HG02938 (cell line): ENCODE measurements around the gene ATP8A1.
"Not testable (repeated sequence)": the region's sequence is repeated elsewhere in the genome, so short reads cannot be mapped to it uniquely, and the experiment has no call there.

Experiments
- ATAC-seq: cut with Tn5 transposase; IDR thresholded peaks from one replicate; pipeline ENCODE4 v1.9.1; 2021; ENCODE audit warnings: mild to moderate bottlenecking, moderate library complexity; ENCODE audit not compliant: unreplicated experiment

Gene ATP8A1

GRCh38 chr4:42478946-42479345 lies 178.0 kb downstream of the ATP8A1 start:
- no peak for ATAC-seq

- ATAC-seq: no peak
These were observed 178.4 kb downstream of the ATP8A1 start for GRCh38 chr4:42478509-42478908.

- ATAC-seq: no peak
These were observed 182.5 kb downstream of the ATP8A1 start for GRCh38 chr4:42474406-42474805.

GRCh38 chr4:42473071-42473684 lies 183.7 kb downstream of the ATP8A1 start:
- no peak for ATAC-seq

GRCh38 chr4:42471896-42472295 lies 185.0 kb downstream of the ATP8A1 start:
- ATAC-seq: no peak

- ATAC-seq: no peak
These were observed 186.9 kb downstream of the ATP8A1 start for GRCh38 chr4:42470023-42470422.

GRCh38 chr4:42467777-42468176 lies 189.1 kb downstream of the ATP8A1 start:
- ATAC-seq: not testable (repeated sequence)

GRCh38 chr4:42466273-42466844 lies 190.5 kb downstream of the ATP8A1 start:
- ATAC-seq: no peak

GRCh38 chr4:42464550-42465094 lies 192.3 kb downstream of the ATP8A1 start:
- no peak for ATAC-seq

- not testable (repeated sequence) for ATAC-seq
These were observed 195.7 kb downstream of the ATP8A1 start for GRCh38 chr4:42461216-42461615.

GRCh38 chr4:42460043-42460442 lies 196.9 kb downstream of the ATP8A1 start:
- ATAC-seq: peak; percentile 98

- no peak for ATAC-seq
These were observed 198.2 kb downstream of the ATP8A1 start for GRCh38 chr4:42458657-42459056.

GRCh38 chr4:42454755-42455420 lies 202.0 kb downstream of the ATP8A1 start:
- ATAC-seq: no peak

- ATAC-seq: no peak
These were observed 203.3 kb downstream of the ATP8A1 start for GRCh38 chr4:42453612-42454011.

- no peak for ATAC-seq
These were observed 204.1 kb downstream of the ATP8A1 start for GRCh38 chr4:42452823-42453222.

- no peak for ATAC-seq
These were observed 210.1 kb downstream of the ATP8A1 start for GRCh38 chr4:42446823-42447222.

- no peak for ATAC-seq
These were observed 211.9 kb downstream of the ATP8A1 start for GRCh38 chr4:42445038-42445437.

- no peak for ATAC-seq
These were observed 214.3 kb downstream of the ATP8A1 start for GRCh38 chr4:42442601-42443000.

GRCh38 chr4:42440083-42440482 lies 216.8 kb downstream of the ATP8A1 start:
- no peak for ATAC-seq

- ATAC-seq: no peak
These were observed 219.9 kb downstream of the ATP8A1 start for GRCh38 chr4:42436928-42437565.

GRCh38 chr4:42428036-42428435 lies 228.9 kb downstream of the ATP8A1 start:
- ATAC-seq: no peak
